HEK293 (cell line): ENCODE results near the gene ZMYM4.
"Not testable (repeated sequence)": the region's sequence is repeated elsewhere in the genome, so short reads cannot be mapped to it uniquely, and the experiment has no call there.

ENCODE experiments used
- ATF2 ChIP-seq: fragments of 450-650 bp; formaldehyde crosslinking; IDR thresholded peaks from 2 replicates; pipeline ENCODE4 v1.5.1; 2016; ENCODE audit warnings: missing biosample characterization, missing genetic modification characterization, low read depth
- ZNF37A ChIP-seq: fragments of 450-650 bp; IDR thresholded peaks from 2 replicates; pipeline ENCODE4 v1.5.1; 2018; ENCODE audit warnings: missing biosample characterization, missing genetic modification characterization
- TF ChIP-seq, protein P1 (sequence below): fragments of 450-650 bp; formaldehyde crosslinking; IDR thresholded peaks from 2 replicates; pipeline ENCODE4 v1.5.1; 2016; ENCODE audit warnings: missing biosample characterization, missing genetic modification characterization

- TF ChIP-seq ATF2, ZNF37A (tag by site-specific recombination): not testable (repeated sequence)
- TF ChIP-seq, protein P1, sequence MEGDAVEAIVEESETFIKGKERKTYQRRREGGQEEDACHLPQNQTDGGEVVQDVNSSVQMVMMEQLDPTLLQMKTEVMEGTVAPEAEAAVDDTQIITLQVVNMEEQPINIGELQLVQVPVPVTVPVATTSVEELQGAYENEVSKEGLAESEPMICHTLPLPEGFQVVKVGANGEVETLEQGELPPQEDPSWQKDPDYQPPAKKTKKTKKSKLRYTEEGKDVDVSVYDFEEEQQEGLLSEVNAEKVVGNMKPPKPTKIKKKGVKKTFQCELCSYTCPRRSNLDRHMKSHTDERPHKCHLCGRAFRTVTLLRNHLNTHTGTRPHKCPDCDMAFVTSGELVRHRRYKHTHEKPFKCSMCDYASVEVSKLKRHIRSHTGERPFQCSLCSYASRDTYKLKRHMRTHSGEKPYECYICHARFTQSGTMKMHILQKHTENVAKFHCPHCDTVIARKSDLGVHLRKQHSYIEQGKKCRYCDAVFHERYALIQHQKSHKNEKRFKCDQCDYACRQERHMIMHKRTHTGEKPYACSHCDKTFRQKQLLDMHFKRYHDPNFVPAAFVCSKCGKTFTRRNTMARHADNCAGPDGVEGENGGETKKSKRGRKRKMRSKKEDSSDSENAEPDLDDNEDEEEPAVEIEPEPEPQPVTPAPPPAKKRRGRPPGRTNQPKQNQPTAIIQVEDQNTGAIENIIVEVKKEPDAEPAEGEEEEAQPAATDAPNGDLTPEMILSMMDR (tag by site-specific recombination) = not testable (repeated sequence)
These were observed 63.1 kb downstream of the ZMYM4 start for GRCh38 chr1:35331618-35332017.
